Stimulated activated CD4-positive, alpha-beta T cell treated with anti-CD3 and anti-CD28 coated beads, Interleukin-1b, Interleukin-23, amount 100 ng/mL, for 1 hour (primary cell): Measurements from ENCODE around the gene GSTP1.
"Not testable (repeated sequence)": the region's sequence is repeated elsewhere in the genome, so short reads cannot be mapped to it uniquely, and the experiment has no call there.

Experiments
- DNase-seq, 2 donors: peaks; one replicate each; pipeline ENCODE4 v3.0.0-alpha.2; 2020; ENCODE audit warnings: low read depth in 2 of 2

GSTP1 gene

GRCh38 chr11:67597458-67597857 is 13.8 kb downstream of the GSTP1 start:
- DNase-seq: not testable (repeated sequence)

DNA sequence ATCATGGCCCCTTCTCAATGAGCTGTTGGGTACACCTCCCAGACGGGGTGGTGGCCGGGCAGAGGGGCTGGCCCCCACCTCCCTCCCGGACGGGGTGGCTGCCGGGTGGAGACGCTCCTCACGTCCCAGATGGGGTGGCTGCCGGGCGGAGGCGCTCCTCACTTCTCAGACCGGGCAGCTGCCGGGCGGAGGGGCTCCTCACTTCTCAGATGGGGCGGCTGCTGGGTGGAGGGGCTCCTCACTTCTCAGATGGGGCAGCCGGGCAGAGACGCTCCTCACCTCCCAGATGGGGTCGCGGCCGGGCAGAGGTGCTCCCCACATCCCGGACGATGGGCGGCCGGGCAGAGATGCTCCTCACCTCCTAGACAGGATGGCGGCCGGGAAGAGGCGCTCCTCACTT is 14.4 kb downstream of the GSTP1 start:
- not testable (repeated sequence) for DNase-seq

DNA sequence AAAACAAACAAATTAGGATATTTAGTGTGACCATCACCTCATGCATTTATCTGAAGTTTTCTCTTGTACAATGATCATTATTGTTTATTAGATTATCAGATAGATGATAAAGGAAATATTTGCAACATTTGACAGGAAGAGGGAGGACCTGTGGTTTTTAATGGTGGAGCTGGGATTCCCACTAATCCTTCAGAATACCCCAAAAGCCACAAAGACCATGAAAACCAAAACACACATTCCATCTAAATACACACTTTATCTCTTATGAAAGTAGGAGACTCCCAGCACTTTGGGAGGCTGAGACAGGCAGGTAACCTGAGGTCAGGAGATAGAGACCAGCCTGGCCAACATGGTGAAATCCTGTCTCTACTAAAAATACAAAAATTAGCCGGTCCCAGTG is 15.5 kb downstream of the GSTP1 start:
- no peak for DNase-seq

DNA sequence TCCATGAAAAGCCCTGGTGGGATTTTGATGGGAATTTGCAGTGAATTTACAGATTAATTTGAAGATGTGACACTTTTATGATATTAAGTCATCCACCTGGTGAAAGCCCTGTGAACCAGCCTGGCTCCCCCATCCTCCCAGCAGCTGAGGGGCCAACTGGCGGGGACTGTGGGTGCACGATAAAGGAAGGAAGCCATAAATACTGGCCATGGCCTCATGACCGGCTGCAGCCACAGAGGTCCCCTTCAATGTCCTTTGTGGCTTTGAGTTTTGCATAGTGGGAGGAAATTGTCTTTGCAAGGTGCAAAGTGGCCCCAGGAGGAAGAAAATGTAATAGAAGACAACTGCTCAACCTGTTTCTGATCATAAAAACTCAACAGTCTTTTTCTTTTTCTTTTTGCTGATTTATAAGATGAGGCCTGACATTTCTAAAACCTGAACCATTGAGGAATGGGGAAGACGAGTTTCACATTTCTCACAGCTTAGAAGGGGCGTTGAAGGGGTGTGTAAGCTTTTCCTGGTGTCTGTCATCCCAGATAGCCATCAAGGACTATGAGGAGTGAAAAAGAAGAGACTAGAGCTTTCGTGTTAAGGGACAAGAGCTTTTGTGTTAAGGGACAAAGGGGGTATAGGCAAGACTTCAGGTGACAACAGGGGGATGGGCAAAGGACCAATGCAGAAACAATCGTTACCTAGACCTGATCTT is 16.9 kb downstream of the GSTP1 start:
- no peak for DNase-seq

DNA sequence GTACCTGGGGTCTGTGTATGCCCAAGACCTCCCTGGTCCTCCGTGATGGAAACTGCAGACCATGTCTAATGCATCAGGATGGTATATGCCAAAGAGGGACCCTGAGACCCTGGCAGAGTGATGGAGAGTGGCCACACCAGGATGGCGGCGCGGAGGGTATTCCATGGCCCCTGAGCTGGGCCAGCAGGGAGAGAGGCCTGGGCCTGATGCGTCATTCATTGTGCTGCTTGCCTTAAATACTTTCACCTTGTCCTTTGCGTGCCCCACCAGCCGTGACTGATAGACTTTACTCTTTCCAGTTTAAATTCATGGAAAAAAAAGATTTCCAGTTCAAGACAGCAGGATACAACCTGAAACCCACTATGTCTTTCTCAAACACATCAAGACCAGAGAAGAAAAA is 17.5 kb downstream of the GSTP1 start:
- no peak for DNase-seq

DNA sequence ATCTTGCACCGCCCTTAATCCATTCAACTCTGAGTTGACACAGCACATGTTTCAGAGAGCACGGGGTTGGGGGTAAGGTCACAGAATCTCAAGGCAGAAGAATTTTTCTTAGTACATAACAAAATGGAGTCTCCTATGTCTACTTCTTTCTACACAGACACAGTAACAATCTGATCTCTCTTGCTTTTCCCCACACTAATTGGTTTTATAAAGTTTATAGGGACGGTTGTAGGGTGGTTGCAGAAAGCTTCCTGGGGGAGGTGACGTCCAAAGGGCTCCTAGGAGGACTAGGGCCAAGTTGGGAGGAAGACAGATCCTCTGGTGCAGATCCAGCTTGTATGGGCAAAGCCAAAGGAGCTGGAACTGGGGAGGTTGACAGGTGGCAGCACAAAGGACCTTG is 20.5 kb downstream of the GSTP1 start:
- DNase-seq: not testable (repeated sequence)

- DNase-seq: no peak
These were observed 21.2 kb downstream of the GSTP1 start for GRCh38 chr11:67604815-67605214.

- no peak for DNase-seq
These were observed 21.8 kb downstream of the GSTP1 start for GRCh38 chr11:67605231-67606011.

GRCh38 chr11:67606093-67606491 is 22.5 kb downstream of the GSTP1 start:
- no peak for DNase-seq

GRCh38 chr11:67606492-67607295 is 23.1 kb downstream of the GSTP1 start, which contains the start of gene NDUFV1:
TSS of gene NDUFV1 (plus strand) at chr11:67606936. CDS start at chr11:67607005, 69 bp downstream.
- DNase-seq: peak; percentile 86 to 92

DNA sequence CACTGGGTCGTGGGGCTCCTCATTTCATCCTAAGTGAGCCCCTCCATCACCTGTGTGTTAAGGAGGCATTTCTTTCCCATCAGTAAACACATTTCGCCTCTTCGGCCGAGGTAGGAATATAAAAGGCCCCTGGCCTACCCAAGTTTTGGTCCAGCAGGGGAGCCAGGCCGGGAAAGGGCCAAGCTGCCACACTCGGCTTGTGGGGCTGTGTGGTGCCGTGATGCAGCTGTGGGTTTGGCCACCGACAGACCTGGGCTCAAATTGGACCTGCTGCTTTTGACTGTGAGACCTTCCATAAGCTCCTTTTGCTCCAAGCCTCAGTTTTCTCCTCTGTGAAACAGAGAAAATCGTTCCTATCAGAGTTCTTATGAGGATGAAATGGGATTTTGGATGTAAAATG is 23.9 kb downstream of the GSTP1 start:
- no peak for DNase-seq

GRCh38 chr11:67608486-67608885 is 24.9 kb downstream of the GSTP1 start:
- no peak for DNase-seq

- no peak for DNase-seq
These were observed 25.7 kb downstream of the GSTP1 start for GRCh38 chr11:67609316-67609715.

GRCh38 chr11:67610302-67610868 is 26.8 kb downstream of the GSTP1 start:
- no peak for DNase-seq

DNA sequence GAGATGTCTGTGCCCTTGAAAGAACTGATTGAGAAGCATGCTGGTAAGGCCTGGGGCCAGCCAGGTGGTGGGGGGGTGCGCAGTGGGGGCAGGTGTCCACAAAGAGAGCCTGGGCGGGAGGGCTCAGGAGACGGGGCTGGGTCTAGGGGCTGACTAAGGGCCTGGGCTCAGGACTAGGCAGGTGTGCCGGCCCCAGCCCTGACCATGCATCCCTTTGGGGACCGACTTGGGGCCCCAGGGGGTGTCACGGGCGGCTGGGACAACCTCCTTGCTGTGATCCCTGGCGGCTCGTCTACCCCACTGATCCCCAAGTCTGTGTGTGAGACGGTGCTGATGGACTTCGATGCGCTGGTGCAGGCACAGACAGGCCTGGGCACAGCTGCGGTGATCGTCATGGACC is 27.6 kb downstream of the GSTP1 start:
- DNase-seq: no peak

DNA sequence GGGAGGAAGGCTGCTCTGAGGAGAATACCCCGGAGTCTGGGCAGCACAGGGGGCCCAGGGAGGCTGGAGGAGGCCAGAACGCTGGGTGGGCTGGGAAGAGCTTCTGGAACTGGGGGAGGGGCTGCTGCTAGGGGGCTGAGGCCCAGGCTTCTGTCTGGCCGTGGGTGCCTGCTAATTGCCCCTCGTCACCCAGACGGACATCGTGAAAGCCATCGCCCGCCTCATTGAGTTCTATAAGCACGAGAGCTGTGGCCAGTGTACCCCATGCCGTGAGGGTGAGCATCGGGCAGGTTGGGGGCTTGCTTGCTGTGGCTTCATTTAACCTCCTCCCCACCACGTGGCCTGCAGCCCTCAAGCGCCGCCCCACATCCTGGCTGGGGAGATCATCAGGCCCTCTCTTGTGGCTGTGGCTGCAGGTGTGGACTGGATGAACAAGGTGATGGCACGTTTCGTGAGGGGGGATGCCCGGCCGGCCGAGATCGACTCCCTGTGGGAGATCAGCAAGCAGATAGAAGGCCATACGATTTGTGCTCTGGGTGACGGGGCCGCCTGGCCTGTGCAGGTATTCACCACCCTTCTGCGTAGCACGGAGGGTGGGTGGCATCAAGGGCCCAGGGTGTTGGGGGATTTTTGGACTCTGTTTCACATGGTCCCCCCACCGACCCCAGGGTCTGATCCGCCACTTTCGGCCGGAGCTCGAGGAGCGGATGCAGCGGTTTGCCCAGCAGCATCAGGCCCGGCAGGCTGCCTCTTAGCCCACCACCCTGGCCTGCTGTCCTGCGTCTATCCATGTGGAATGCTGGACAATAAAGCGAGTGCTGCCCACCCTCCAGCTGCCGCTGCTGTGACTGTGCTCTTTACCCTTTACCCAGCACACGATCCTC is 28.3 kb downstream of the GSTP1 start:
- no peak for DNase-seq

DNA sequence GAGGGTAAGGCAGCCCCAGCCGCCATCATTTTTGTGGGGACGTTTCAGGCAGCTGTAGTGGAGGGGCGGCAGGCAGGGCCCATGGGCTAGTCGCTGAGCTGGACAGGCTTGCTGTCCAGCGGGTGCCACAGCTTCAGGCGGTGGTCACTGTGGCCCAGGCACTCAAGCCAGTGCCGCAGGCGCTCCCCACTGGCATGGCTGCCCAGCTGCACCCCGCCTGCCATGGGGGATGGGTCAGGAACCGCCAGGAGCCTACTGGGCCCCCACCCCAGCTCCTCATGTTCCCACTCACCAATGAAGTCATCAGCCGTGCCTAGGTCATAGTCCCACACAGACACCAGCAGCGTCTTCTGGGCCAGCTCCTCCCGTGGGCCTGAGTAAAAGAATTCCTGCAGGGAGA is 29.1 kb downstream of the GSTP1 start:
- no peak for DNase-seq

- no peak for DNase-seq
These were observed 29.8 kb downstream of the GSTP1 start for GRCh38 chr11:67613313-67613959.

DNA sequence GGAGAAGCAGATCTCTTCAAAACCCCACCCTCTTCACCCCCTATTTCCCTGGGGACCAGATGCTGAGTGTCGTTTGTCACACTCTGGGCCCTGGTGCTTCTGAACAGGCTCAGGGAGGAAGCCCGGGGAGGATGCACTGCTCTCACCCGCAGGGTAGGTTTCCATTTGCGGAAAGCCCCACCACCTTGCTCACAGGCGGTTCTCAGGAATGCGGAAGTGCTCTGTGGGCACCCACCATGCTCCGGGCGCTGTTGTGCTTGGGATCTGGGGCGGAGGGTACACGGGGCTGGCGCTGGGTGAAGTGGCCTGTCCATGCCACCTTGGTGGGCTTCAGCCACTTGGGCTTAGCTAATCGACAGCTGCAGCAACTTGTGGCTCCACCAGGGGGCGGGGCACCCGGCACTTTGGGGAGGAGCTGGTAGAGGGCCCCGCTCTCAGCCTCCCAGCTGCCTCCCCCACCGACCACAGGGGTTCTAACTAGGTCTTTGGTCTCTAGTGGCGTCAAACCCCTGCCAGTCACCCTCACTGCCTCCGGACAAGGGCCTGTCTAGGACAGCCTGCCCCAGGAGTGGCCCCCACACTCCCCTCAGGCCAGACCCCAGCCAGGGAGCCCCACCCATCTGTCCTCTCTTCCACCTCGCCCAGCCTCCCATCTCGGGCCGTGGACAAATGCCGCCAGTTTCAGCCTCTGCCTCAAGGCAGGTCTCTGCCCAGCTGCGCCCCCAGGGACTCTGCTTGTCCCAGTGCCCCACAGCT is 30.5 kb downstream of the GSTP1 start:
- peak; percentile 56 to 60 for DNase-seq
